ENCODE data around the gene CD300C. TPM values are rescaled to one million over a fixed set of nuclear protein-coding genes. Genes with fewer than 3 reads are reported as not detected.
A peak's percentile ranks its signal among the peaks of the same experiment; 100 is the strongest.

The CD300C gene
- total RNA-seq, 3 donors from 2014 or later: 0.26 to 1.7 (median 0.95) TPM

DNA sequence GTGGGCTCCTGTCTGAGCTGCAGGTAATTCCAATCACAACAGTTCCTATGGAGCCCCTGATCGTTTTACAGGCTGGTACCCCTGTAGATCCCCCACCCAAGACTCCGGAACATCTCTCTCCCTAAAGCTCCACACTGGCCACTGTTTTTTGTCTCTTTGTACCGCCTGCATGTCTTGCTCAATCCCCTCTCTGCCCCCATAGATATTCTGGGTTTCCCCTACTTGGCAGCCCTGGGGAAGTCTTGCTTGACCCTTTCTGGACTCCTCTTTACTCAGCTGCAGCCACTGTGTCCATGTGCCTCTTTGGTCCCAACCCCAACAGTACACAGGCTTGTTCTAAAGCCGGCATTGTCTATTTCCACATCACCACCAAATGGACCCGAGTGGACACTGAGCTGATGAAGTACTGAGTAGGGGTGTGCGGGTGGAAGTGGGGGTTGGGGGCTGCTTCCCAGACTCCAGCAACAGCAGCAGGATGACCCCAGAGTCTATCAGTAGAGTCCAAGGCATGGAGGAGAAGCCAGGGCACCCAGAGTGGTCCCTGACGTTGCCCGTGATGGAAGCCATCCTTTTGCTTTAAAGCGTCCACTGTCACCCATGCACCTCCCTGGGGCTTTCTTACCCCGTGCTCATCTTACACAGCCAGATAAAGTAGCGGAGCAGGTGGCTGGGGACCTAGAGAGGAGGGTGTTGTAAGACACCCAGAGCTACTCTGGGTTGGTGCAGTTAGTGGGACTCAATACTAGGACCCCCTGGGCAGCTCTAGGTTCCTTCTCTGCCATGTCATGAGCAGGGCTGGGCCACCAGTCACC is 21.1 kb downstream of the CD300C start:
- TF ChIP-seq, protein P1, sequence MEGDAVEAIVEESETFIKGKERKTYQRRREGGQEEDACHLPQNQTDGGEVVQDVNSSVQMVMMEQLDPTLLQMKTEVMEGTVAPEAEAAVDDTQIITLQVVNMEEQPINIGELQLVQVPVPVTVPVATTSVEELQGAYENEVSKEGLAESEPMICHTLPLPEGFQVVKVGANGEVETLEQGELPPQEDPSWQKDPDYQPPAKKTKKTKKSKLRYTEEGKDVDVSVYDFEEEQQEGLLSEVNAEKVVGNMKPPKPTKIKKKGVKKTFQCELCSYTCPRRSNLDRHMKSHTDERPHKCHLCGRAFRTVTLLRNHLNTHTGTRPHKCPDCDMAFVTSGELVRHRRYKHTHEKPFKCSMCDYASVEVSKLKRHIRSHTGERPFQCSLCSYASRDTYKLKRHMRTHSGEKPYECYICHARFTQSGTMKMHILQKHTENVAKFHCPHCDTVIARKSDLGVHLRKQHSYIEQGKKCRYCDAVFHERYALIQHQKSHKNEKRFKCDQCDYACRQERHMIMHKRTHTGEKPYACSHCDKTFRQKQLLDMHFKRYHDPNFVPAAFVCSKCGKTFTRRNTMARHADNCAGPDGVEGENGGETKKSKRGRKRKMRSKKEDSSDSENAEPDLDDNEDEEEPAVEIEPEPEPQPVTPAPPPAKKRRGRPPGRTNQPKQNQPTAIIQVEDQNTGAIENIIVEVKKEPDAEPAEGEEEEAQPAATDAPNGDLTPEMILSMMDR (IDR thresholded peaks at IDR 0.05): no peak
- H3K4me1 ChIP-seq (ENCODE audit: low read depth): no peaks in the 10 kb centered on the region
- ATAC-seq (no peak), DNase-seq (no peak)
- no peak overlapping the region for H3K4me3 ChIP-seq
- H3K36me3 ChIP-seq (ENCODE audit: low read depth): no peaks in the 10 kb centered on the region
- intact Hi-C loops (cut with DNase I, micrococcal nuclease): no loop called here
- H3K9me3 ChIP-seq: no peaks in the 10 kb centered on the region

DNA sequence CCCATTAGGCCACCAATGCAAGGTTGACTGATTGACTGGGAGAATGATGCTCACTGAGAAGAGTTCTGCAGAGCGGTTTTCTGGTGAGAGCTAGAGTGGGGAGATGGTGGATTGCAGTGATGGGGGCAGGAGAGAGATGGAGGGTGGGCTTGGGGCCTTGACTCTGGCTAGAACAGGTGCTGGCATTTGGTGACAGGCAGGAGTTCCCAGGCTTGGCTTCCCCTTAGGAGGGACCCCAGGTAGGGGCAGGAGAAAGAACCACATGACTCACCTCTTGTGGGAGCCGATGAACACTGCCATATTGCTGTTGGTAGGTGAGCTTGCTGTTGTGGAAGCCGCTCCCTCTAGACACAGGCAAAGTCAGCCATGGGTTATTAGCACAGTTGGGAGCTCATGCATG is 22.6 kb downstream of the CD300C start:
- DNase-seq: no peak
- H3K4me3 ChIP-seq: no peak overlapping the region
- H3K36me3 ChIP-seq (ENCODE audit: low read depth): no peaks in the 10 kb centered on the region
- no peaks in the 10 kb centered on the region for H3K9me3 ChIP-seq
- TF ChIP-seq, protein P1 (IDR thresholded peaks at IDR 0.05): no peak
- intact Hi-C loops (cut with DNase I, micrococcal nuclease): no loop called here
- H3K4me1 ChIP-seq (ENCODE audit: low read depth): no peaks in the 10 kb centered on the region
- ATAC-seq: no peak

DNA sequence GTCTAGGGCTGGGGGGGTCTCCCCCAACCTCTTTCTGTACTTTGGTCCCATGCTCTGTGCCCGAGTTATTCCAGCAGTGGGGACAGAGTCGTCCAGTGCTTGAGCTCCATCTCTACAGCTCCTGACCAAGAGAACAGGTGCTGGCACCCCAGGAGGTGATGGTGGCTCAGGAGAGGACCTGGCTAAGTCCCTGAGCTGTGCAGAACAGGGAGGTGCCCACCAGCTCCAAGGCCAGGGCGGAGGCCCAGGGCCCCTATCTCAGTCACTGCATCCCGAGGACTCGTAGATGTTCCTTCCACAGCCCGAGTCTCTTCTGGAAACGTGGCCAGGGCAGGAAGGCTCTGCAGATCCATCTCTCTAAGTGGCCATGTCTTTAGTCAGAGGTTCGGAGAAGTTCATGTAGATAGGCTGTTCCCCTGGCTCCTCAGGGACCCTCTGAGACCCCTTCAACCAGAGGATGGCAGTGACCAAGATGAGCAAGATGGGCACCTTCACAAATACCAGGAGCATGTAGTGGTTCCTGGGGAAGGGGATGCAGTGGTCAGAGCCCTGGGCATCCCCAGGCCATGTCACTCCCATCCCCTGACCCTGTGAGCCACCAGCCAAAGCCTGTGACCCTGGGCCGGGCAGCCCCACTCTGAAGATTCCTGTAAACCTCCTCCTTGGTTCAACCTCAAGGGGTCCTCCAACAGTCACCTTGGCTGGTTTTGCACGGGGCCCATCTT is 23.4 kb downstream of the CD300C start:
- no peaks in the 10 kb centered on the region for H3K9me3 ChIP-seq
- no peak for DNase-seq
- H3K4me3 ChIP-seq: no peak overlapping the region
- intact Hi-C loops (cut with DNase I, micrococcal nuclease): no loop called here
- no peaks in the 10 kb centered on the region for H3K36me3 ChIP-seq (ENCODE audit: low read depth)
- no peak for ATAC-seq
- no peaks in the 10 kb centered on the region for H3K4me1 ChIP-seq (ENCODE audit: low read depth)
- TF ChIP-seq, protein P1 (IDR thresholded peaks at IDR 0.05): no peak

DNA sequence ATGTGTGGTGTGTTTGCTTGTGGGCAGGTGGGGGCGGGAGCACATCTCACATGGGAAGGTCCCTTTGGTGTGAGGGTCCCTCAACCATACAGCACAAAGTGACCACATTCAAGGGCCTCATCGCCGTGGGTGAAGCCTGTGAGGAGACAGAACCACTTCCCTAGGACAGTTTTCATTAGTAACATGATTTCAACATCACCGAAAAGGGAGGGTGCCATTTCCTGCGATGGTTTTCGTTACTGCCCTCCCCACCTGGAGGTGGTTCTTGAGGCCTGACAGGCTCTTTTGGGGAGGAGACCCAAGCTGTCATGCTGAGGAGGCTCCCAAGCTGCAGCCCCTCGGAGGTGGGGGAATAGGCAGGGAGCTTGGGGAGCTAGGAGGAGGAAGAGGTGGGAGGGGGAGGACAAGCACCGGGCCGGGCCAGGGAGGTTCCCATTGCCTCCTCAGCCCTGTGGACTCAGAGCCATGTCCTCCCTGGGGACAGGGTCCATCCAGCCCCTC is 24.2 kb downstream of the CD300C start:
- Histone ChIP-seq H3K4me1 (ENCODE audit: low read depth) (no peaks in the 10 kb centered on the region), H3K9me3 (no peaks in the 10 kb centered on the region), H3K4me3 (no peak overlapping the region), H3K36me3 (ENCODE audit: low read depth) (no peaks in the 10 kb centered on the region)
- DNase-seq (no peak), ATAC-seq (peak; percentile 30)
- intact Hi-C loops (cut with DNase I, micrococcal nuclease): no loop called here
- TF ChIP-seq, protein P1 (IDR thresholded peaks at IDR 0.05): no peak

DNA sequence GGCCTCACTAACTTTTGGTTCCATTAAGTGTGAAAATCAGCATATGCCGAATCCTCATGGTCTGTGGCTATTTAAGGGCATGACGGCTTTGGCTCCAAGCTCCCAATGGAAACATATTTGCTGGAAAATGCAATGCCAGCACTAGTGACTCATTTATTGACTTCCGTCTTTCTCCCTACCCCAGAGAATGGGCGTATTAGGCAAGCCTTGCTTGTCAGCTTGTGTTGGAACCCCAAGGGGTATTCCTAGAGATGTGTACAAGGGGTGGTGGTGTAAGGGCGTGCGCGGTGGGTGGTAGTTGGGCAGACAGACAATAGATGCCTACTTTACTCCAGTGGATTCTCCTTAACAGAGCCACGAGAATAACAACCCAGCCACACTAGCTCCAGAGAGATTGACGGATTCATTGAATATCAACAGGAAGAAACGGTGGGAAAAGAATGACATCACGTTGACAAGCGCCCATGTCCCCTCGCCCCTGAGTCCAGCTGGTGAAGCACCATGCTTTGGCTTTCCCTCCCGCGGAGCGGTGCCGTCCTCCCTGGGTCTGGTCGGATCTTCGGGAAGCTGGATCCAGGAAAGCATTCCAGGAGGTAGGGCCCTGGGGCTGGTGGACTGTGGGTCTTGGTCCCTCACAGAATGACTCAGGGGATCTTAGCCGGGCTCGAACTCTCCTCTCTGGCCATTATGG is 25.0 kb downstream of the CD300C start:
- ATAC-seq (peak; percentile 53), DNase-seq (peak in 1 of 3 donors; percentile 17)
- no peak overlapping the region for H3K4me3 ChIP-seq
- intact Hi-C loops (cut with DNase I, micrococcal nuclease): no loop called here
- no peaks in the 10 kb centered on the region for H3K9me3 ChIP-seq
- TF ChIP-seq, protein P1 (IDR thresholded peaks at IDR 0.05): no peak
- no peaks in the 10 kb centered on the region for H3K36me3 ChIP-seq (ENCODE audit: low read depth)
- no peaks in the 10 kb centered on the region for H3K4me1 ChIP-seq (ENCODE audit: low read depth)

Data from mucosa of descending colon (tissue), 3 donors.